Sigmoid colon (tissue), 7 donors: ENCODE data around the gene PICALM. TPM values are rescaled to one million over a fixed set of nuclear protein-coding genes. Genes with fewer than 3 reads are reported as not detected.

Source experiments
- DNase-seq: peaks from one replicate; pipeline ENCODE4 v3.0.0-alpha.2; 2019
- H3K27ac ChIP-seq, 4 donors: fragments of 200-600 bp; sonication (generic); one replicate each; pipeline ENCODE4 v1.5.1; 2016 to 2019; ENCODE audit warnings: mild to moderate bottlenecking in 1 of 4
- H3K27me3 ChIP-seq, 3 donors: fragments of 200-600 bp; sonication (generic); one replicate each; pipeline ENCODE4 v1.5.1; 2019; ENCODE audit warnings: mild to moderate bottlenecking in 1 of 3
- H3K36me3 ChIP-seq, 4 donors: fragments of 200-600 bp; sonication (generic); one replicate each; pipeline ENCODE4 v1.5.1; 2016 to 2019
- H3K4me1 ChIP-seq, 4 donors: fragments of 200-600 bp; sonication (generic); one replicate each; pipeline ENCODE4 v1.5.1; 2017 to 2019
- H3K4me3 ChIP-seq, 4 donors: fragments of 200-600 bp; sonication (generic); one replicate each; pipeline ENCODE4 v1.5.1; 2017 to 2019; ENCODE audit warnings: mild to moderate bottlenecking in 2 of 4, moderate library complexity in 1 of 4
- H3K9me3 ChIP-seq, 4 donors: fragments of 200-600 bp in 3 of 4; sonication (generic) in 3 of 4; one replicate each; pipeline versions ENCODE4 v1.5.1 to v1.6.1; 2013 to 2019
- CTCF ChIP-seq, 4 experiments: fragments of 450-650 bp in 3 of 4; fragments of 200-600 bp in 1 of 4; IDR thresholded peaks; one replicate each; pipeline ENCODE4 v1.5.1; 2016 to 2019; ENCODE audit warnings: antibody characterized with exemption in 4 of 4, mild to moderate bottlenecking in 3 of 4, moderate library complexity in 2 of 4
- EP300 ChIP-seq, 4 donors: sonication (generic); formaldehyde crosslinking; IDR thresholded peaks; one replicate each; pipeline ENCODE4 v1.6.1; 2017; ENCODE audit warnings: antibody characterized with exemption in 4 of 4
- POLR2A ChIP-seq, 2 donors: fragments of 450-650 bp; IDR thresholded peaks; one replicate each; pipeline ENCODE4 v1.6.1; 2016; ENCODE audit warnings: antibody characterized with exemption in 2 of 2, mild to moderate bottlenecking in 2 of 2, moderate library complexity in 2 of 2
- POLR2AphosphoS5 ChIP-seq, 4 donors: sonication (generic); formaldehyde crosslinking; IDR thresholded peaks; one replicate each; pipeline ENCODE4 v1.6.1; 2017; ENCODE audit warnings: antibody characterized with exemption in 4 of 4
- WGBS, 2 donors: extraction: QIAGEN DNeasy Blood & Tissue Kit; methylation state at CpG; one replicate each; pipeline ENCODE4 v1.1.7; 2013; 5-methylcytosine and 5-hydroxymethylcytosine counted together
- intact Hi-C: fragments of 100-400 bp; cut with DNase I; formaldehyde crosslinking; loops from one replicate; pipeline ENCODE4 v1.15.1; 2023
- polyA plus RNA-seq, 3 donors: library from polyadenylated mRNA; stranded (reverse); fragments of 200-250 nt; gene quantifications; one replicate each; pipeline ENCODE4 v1.2.3, GENCODE V29; 2013
- total RNA-seq, 4 donors: library from RNA; depleted of rRNA; stranded (reverse); fragments of >200 nt; gene quantifications; one replicate each; pipeline ENCODE4 v1.1.0, GENCODE V29; 2016
- donor health status: healthy with polysubstance abuse.
- donor health status: Bipolar disorder and iron deficiency.
- donor health status: healthy.

Gene PICALM
- total and polyA plus RNA-seq, 7 donors, result 55.3 to 250 (median 213) TPM

GRCh38 chr11:86052693-86053641 is 15.9 kb downstream of the PICALM start:
- H3K27me3 ChIP-seq, result no peaks in the 10 kb centered on the region
- H3K27ac ChIP-seq, result peak overlapping the region in 1 of 4 donors; percentile 22
- H3K4me1 ChIP-seq, result peaks cover 0 to 76% (median 60%) of the 10 kb centered on the region in 4 donors
- TF ChIP-seq POLR2AphosphoS5 (IDR thresholded peaks at IDR 0.05), result no peak
- TF ChIP-seq POLR2A (IDR thresholded peaks at IDR 0.05), result no peak
- TF ChIP-seq CTCF (IDR thresholded peaks at IDR 0.05), result no peak
- TF ChIP-seq EP300 (IDR thresholded peaks at IDR 0.05), result no peak
- no peak overlapping the region for H3K4me3 ChIP-seq
- intact Hi-C loops, result no loop called here
- no peak for DNase-seq
- 81 to 86% methylated on average over 10 of the region's 10 CpGs for WGBS, 2 donors
- no peaks in the 10 kb centered on the region for H3K9me3 ChIP-seq
- H3K36me3 ChIP-seq, result no peaks in the 10 kb centered on the region

- TF ChIP-seq POLR2A (IDR thresholded peaks at IDR 0.05), result no peak
- Histone ChIP-seq H3K27ac (no peak overlapping the region), H3K4me1 (peaks cover 0 to 89% (median 76%) of the 10 kb centered on the region in 4 donors), H3K36me3 (no peaks in the 10 kb centered on the region), H3K4me3 (no peak overlapping the region), H3K27me3 (no peaks in the 10 kb centered on the region), H3K9me3 (no peaks in the 10 kb centered on the region)
- DNase-seq, result no peak
- intact Hi-C loops, result no loop called here
Observed at GRCh38 chr11:86050196-86050709, 18.6 kb downstream of the PICALM start.

GRCh38 chr11:86047275-86047991 is 21.5 kb downstream of the PICALM start:
- Histone ChIP-seq H3K27ac (peak overlapping the region in 2 of 4 donors; percentile 31 to 42), H3K4me3 (no peak overlapping the region)
- intact Hi-C loops, result no loop called here

GRCh38 chr11:86046116-86046515 is 22.8 kb downstream of the PICALM start:
- no peaks in the 10 kb centered on the region for H3K27me3 ChIP-seq
- H3K36me3 ChIP-seq, result no peaks in the 10 kb centered on the region
- intact Hi-C loops, result no loop called here
- H3K4me3 ChIP-seq, result no peak overlapping the region
- no peak for DNase-seq
- TF ChIP-seq EP300 (IDR thresholded peaks at IDR 0.05) (no peak), CTCF (IDR thresholded peaks at IDR 0.05) (no peak), POLR2A (IDR thresholded peaks at IDR 0.05) (no peak), POLR2AphosphoS5 (IDR thresholded peaks at IDR 0.05) (no peak)
- H3K4me1 ChIP-seq, result peaks cover 0 to 97% (median 79%) of the 10 kb centered on the region in 4 donors
- 75 to 85% methylated on average over 1 of the region's 1 CpG for WGBS, 2 donors
- peak overlapping the region in 1 of 4 donors; percentile 31 for H3K27ac ChIP-seq
- no peaks in the 10 kb centered on the region for H3K9me3 ChIP-seq

More at GRCh38 chr11:86047275-86047991, 21.5 kb downstream of the PICALM start:
- Histone ChIP-seq H3K27me3 (no peaks in the 10 kb centered on the region), H3K4me1 (peaks cover 0 to 87% (median 72%) of the 10 kb centered on the region in 4 donors), H3K9me3 (no peaks in the 10 kb centered on the region), H3K36me3 (no peaks in the 10 kb centered on the region)
- TF ChIP-seq EP300 (IDR thresholded peaks at IDR 0.05), result no peak
- peak in 1 of 4 donors; percentile 40 for TF ChIP-seq POLR2AphosphoS5 (IDR thresholded peaks at IDR 0.05)
- no peak for DNase-seq
- 69 to 84% methylated on average over 10 of the region's 10 CpGs for WGBS, 2 donors

GRCh38 chr11:86043765-86044503 is 24.9 kb downstream of the PICALM start:
- TF ChIP-seq EP300 (IDR thresholded peaks at IDR 0.05) (no peak), POLR2AphosphoS5 (IDR thresholded peaks at IDR 0.05) (no peak), POLR2A (IDR thresholded peaks at IDR 0.05) (no peak), CTCF (IDR thresholded peaks at IDR 0.05) (no peak)
- Histone ChIP-seq H3K4me3 (no peak overlapping the region), H3K27ac (peak overlapping the region in 3 of 4 donors; percentile 1 to 74 (median 72)), H3K4me1 (peaks cover 0 to 92% (median 80%) of the 10 kb centered on the region in 4 donors), H3K27me3 (no peaks in the 10 kb centered on the region), H3K9me3 (no peaks in the 10 kb centered on the region), H3K36me3 (no peaks in the 10 kb centered on the region)
- DNase-seq, result no peak
- intact Hi-C loops, result loop anchor here (2.0 to 5.0 kb wide), 2 partner anchors 87 to 151 kb away; no protein-coding TSS in a partner anchor
- 83% methylated on average over 9 of the region's 9 CpGs for WGBS, 2 donors
